Immature natural killer cell (primary cell): Measurements from ENCODE around the gene PTK6. TPM values are rescaled to one million over a fixed set of nuclear protein-coding genes. Genes with fewer than 3 reads are reported as not detected.

Source experiments
- DNase-seq, 3 donors: peaks; one replicate each; pipeline ENCODE4 v3.0.0; 2022; ENCODE audit warnings: mixed read lengths in 1 of 3
- H3K27ac Mint-ChIP-seq, 6 donors: one replicate each; pipeline ENCODE4 v1.8.0; 2020; ENCODE audit warnings: mixed read lengths in 6 of 6, mild to moderate bottlenecking in 5 of 6, inconsistent platforms in 4 of 6, moderate library complexity in 3 of 6
- H3K27me3 Mint-ChIP-seq, 3 donors: one replicate each; pipeline ENCODE4 v1.8.0; 2020 to 2021; ENCODE audit warnings: low read depth in 3 of 3, mild to moderate bottlenecking in 3 of 3, mixed read lengths in 3 of 3, moderate library complexity in 3 of 3, inconsistent platforms in 1 of 3
- H3K36me3 Mint-ChIP-seq, 3 donors: one replicate each; pipeline ENCODE4 v1.8.0; 2020; ENCODE audit warnings: mixed read lengths in 3 of 3, inconsistent platforms in 2 of 3, mild to moderate bottlenecking in 2 of 3
- H3K4me1 Mint-ChIP-seq, 2 donors: one replicate each; pipeline ENCODE4 v1.8.0; 2020; ENCODE audit warnings: inconsistent platforms in 2 of 2, mild to moderate bottlenecking in 2 of 2, mixed read lengths in 2 of 2, moderate library complexity in 1 of 2
- H3K4me3 Mint-ChIP-seq, 5 donors: one replicate each; pipeline ENCODE4 v1.8.0; 2020; ENCODE audit warnings: mild to moderate bottlenecking in 5 of 5, mixed read lengths in 5 of 5, inconsistent platforms in 3 of 5, moderate library complexity in 3 of 5
- H3K9me3 Mint-ChIP-seq, 6 donors: one replicate each; pipeline ENCODE4 v1.8.0; 2020; ENCODE audit warnings: mild to moderate bottlenecking in 6 of 6, mixed read lengths in 6 of 6, inconsistent platforms in 4 of 6, moderate library complexity in 3 of 6
- polyA plus RNA-seq, 3 donors: library from polyadenylated mRNA; unstranded; fragments of 300-500 nt; fragmentation: Illumina TruSeq; gene quantifications; one replicate each; pipeline ENCODE4 v1.2.3, GENCODE V29; 2021

PTK6 gene
- polyA plus RNA-seq, 3 donors from 2014 or later, result 0.37 TPM; not detected in 2

GRCh38 chr20:63539441-63540370 is 2.5 kb upstream of the PTK6 start:
- H3K4me3 Mint-ChIP-seq, result no peak overlapping the region
- H3K36me3 Mint-ChIP-seq, result peaks cover 0 to 5% (median 0%) of the 10 kb centered on the region in 3 donors
- DNase-seq, result no peak
- peaks cover 0 to 4% (median 3%) of the 10 kb centered on the region in 3 donors for H3K27me3 Mint-ChIP-seq
- no peaks in the 10 kb centered on the region for H3K9me3 Mint-ChIP-seq
- H3K4me1 Mint-ChIP-seq, result peaks cover 0 to 4% of the 10 kb centered on the region in 2 donors
- H3K27ac Mint-ChIP-seq, result no peak overlapping the region

- Mint-ChIP-seq H3K27me3 (peaks cover 0 to 4% (median 3%) of the 10 kb centered on the region in 3 donors), H3K27ac (no peak overlapping the region), H3K9me3 (no peaks in the 10 kb centered on the region), H3K36me3 (peaks cover 0 to 5% (median 0%) of the 10 kb centered on the region in 3 donors), H3K4me3 (no peak overlapping the region), H3K4me1 (peaks cover 0 to 4% of the 10 kb centered on the region in 2 donors)
- DNase-seq, result no peak
These were observed 1.9 kb upstream of the PTK6 start for GRCh38 chr20:63539092-63539430.

- peak overlapping the region in 3 of 6 donors; percentile 53 to 84 (median 84) for H3K27ac Mint-ChIP-seq
- H3K36me3 Mint-ChIP-seq, result peaks cover 0 to under 1% (median 0%) of the 10 kb centered on the region in 3 donors
- H3K9me3 Mint-ChIP-seq, result no peaks in the 10 kb centered on the region
- H3K4me1 Mint-ChIP-seq, result peaks cover 0 to 4% of the 10 kb centered on the region in 2 donors
- peaks cover 0 to 4% (median 3%) of the 10 kb centered on the region in 3 donors for H3K27me3 Mint-ChIP-seq
- H3K4me3 Mint-ChIP-seq, result peak overlapping the region in 4 of 5 donors; percentile 69 to 79 (median 77)
- no peak for DNase-seq
These were observed 1.3 kb upstream of the PTK6 start for GRCh38 chr20:63538204-63539091.

GRCh38 chr20:63537525-63538203 is 488 bp upstream of the PTK6 start:
- Mint-ChIP-seq H3K4me3 (peak overlapping the region; percentile 69 to 81 (median 77)), H3K27me3 (peaks cover 0 to 4% (median 3%) of the 10 kb centered on the region in 3 donors), H3K4me1 (peaks cover 0 to 4% of the 10 kb centered on the region in 2 donors), H3K36me3 (no peaks in the 10 kb centered on the region), H3K9me3 (no peaks in the 10 kb centered on the region), H3K27ac (peak overlapping the region; percentile 21 to 84 (median 67))
- DNase-seq, result peak; percentile 91 to 94 (median 92)

GRCh38 chr20:63536241-63536977 is 767 bp downstream of the PTK6 start:
- DNase-seq, result no peak
- H3K27ac Mint-ChIP-seq, result no peak overlapping the region
- no peaks in the 10 kb centered on the region for H3K36me3 Mint-ChIP-seq
- H3K4me1 Mint-ChIP-seq, result peaks cover 0 to 4% of the 10 kb centered on the region in 2 donors
- no peaks in the 10 kb centered on the region for H3K9me3 Mint-ChIP-seq
- peaks cover 2 to 7% (median 3%) of the 10 kb centered on the region in 3 donors for H3K27me3 Mint-ChIP-seq
- H3K4me3 Mint-ChIP-seq, result no peak overlapping the region

- no peak for DNase-seq
- peaks cover 0 to 4% of the 10 kb centered on the region in 2 donors for H3K4me1 Mint-ChIP-seq
- no peak overlapping the region for H3K4me3 Mint-ChIP-seq
- H3K27me3 Mint-ChIP-seq, result peaks cover 2 to 7% (median 3%) of the 10 kb centered on the region in 3 donors
- H3K27ac Mint-ChIP-seq, result no peak overlapping the region
- H3K36me3 Mint-ChIP-seq, result no peaks in the 10 kb centered on the region
- no peaks in the 10 kb centered on the region for H3K9me3 Mint-ChIP-seq
These were observed 2.1 kb downstream of the PTK6 start for GRCh38 chr20:63534831-63535651.

- peaks cover 0 to 4% of the 10 kb centered on the region in 2 donors for H3K4me1 Mint-ChIP-seq
- no peak overlapping the region for H3K4me3 Mint-ChIP-seq
- DNase-seq, result no peak
- no peak overlapping the region for H3K27ac Mint-ChIP-seq
- peaks cover 0 to 7% (median 2%) of the 10 kb centered on the region in 3 donors for H3K27me3 Mint-ChIP-seq
- no peaks in the 10 kb centered on the region for H3K9me3 Mint-ChIP-seq
- no peaks in the 10 kb centered on the region for H3K36me3 Mint-ChIP-seq
These were observed 2.7 kb downstream of the PTK6 start for GRCh38 chr20:63534427-63534830.

GRCh38 chr20:63533871-63534393 is 3.2 kb downstream of the PTK6 start:
- Mint-ChIP-seq H3K9me3 (no peaks in the 10 kb centered on the region), H3K4me3 (no peak overlapping the region), H3K36me3 (no peaks in the 10 kb centered on the region), H3K4me1 (peaks cover 0 to 4% of the 10 kb centered on the region in 2 donors), H3K27me3 (peaks cover under 1 to 8% (median 2%) of the 10 kb centered on the region in 3 donors), H3K27ac (no peak overlapping the region)
- DNase-seq, result no peak

- Mint-ChIP-seq H3K4me1 (peaks cover 0 to 4% of the 10 kb centered on the region in 2 donors), H3K9me3 (no peaks in the 10 kb centered on the region), H3K27me3 (peaks cover 2 to 9% (median 3%) of the 10 kb centered on the region in 3 donors), H3K4me3 (no peak overlapping the region), H3K27ac (no peak overlapping the region), H3K36me3 (no peaks in the 10 kb centered on the region)
- DNase-seq, result no peak
These were observed 3.8 kb downstream of the PTK6 start for GRCh38 chr20:63533388-63533787.

- Mint-ChIP-seq H3K27me3 (peaks cover 2 to 9% (median 3%) of the 10 kb centered on the region in 3 donors), H3K4me3 (no peak overlapping the region), H3K27ac (no peak overlapping the region), H3K9me3 (no peaks in the 10 kb centered on the region), H3K4me1 (peaks cover 0 to 2% of the 10 kb centered on the region in 2 donors), H3K36me3 (no peaks in the 10 kb centered on the region)
- no peak for DNase-seq
These were observed 4.7 kb downstream of the PTK6 start for GRCh38 chr20:63532449-63532971.

GRCh38 chr20:63531686-63532448 is 5.3 kb downstream of the PTK6 start:
- Mint-ChIP-seq H3K27me3 (peaks cover 2 to 7% (median 3%) of the 10 kb centered on the region in 3 donors), H3K27ac (peak overlapping the region in 1 of 6 donors; percentile 3), H3K4me3 (peak overlapping the region in 1 of 5 donors; percentile 7), H3K9me3 (no peaks in the 10 kb centered on the region), H3K36me3 (no peaks in the 10 kb centered on the region), H3K4me1 (peaks cover 0 to under 1% of the 10 kb centered on the region in 2 donors)
- DNase-seq, result no peak
